HG03060 (cell line): ENCODE data around the gene SPIC.

Experiments
- ATAC-seq: cut with Tn5 transposase; IDR thresholded peaks from one replicate; pipeline ENCODE4 v1.9.1; 2021; ENCODE audit warnings: low read depth, moderate number of reproducible peaks; ENCODE audit not compliant: unreplicated experiment

Gene SPIC

GRCh38 chr12:101527682-101528081 is 52.5 kb downstream of the SPIC start:
- no peak for ATAC-seq

DNA sequence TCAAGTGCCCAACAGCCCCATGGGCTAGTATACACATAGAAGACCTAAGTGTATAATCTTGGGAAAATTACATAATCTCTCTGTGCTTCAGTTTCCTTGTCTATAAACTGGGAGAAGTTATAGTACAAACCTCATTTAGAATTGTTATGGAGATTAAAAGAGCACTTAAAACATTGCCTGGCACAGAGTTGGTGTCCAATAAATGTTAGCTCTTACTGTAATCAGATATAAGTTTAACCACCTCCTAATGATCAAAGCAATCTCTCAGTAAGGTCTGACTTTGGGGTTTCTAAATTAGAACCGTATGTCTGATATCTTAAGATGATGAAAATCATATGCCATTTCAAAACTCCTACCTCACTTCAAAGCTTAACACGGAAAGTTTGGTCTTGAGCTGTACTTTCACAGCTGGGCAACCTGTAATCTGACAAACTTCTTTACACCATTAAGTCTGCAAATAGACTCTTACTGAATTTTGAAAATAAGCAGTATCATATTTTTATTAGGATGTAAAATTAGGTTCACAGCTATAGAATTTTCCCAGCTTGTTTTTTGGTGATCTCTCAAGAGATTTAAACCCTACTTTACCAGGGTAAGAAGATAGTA is 61.0 kb downstream of the SPIC start:
- no peak for ATAC-seq
